SK-N-SH (cell line): ENCODE measurements around the gene TMEM63B. TPM values are rescaled to one million over a fixed set of nuclear protein-coding genes. Genes with fewer than 3 reads are reported as not detected.

Experiments used
- CTCF ChIA-PET: fragments of 300-600, 350-600 bp; formaldehyde crosslinking; extraction: SDS; loops from one replicate; lab custom pipeline; 2021; lab: Yijun Ruan, JAX
- POLR2A ChIA-PET: fragments of 350-600 bp; sonication (Branson Sonifier 250); formaldehyde crosslinking; extraction: SDS; loops from one replicate; lab custom pipeline; 2020; ENCODE audit warnings: antibody characterized with exemption, inconsistent platforms; lab: Yijun Ruan, JAX
- DNase-seq: peaks from one replicate; pipeline ENCODE4 v3.0.0; 2012
- H2AFZ ChIP-seq: fragments of 200-600 bp; sonication (generic); 2 replicates; pipeline ENCODE4 v1.8.1; 2016; ENCODE audit warnings: antibody characterized with exemption, mild to moderate bottlenecking, low read depth
- H3F3A ChIP-seq: fragments of 200-600 bp; sonication (generic); replicated peaks from 2 replicates; pipeline ENCODE3; 2016; ENCODE audit warnings: antibody characterized with exemption, mild to moderate bottlenecking; ENCODE audit not compliant: insufficient read depth
- H3K27ac ChIP-seq, 2 experiments: fragments of 200-500 bp in 1 of 2; fragments of 200-600 bp in 1 of 2; sonication (Bioruptor generic) in 1 of 2; sonication (generic), shearing (Covaris generic) in 1 of 2; 2 replicates each; pipeline versions ENCODE4 v1.5.1 to v1.6.1; 2014 to 2016; ENCODE audit warnings: low read depth in 2 of 2, inconsistent platforms in 1 of 2, low read length in 1 of 2, mild to moderate bottlenecking in 1 of 2, mixed read lengths in 1 of 2
- H3K27me3 ChIP-seq: fragments of 200-600 bp; sonication (generic), shearing (Covaris generic); 2 replicates; pipeline ENCODE4 v1.6.1; 2016; ENCODE audit warnings: mixed run types; ENCODE audit not compliant: insufficient read depth
- H3K36me3 ChIP-seq, 2 experiments: fragments of 200-500 bp in 1 of 2; fragments of 200-600 bp in 1 of 2; sonication (Bioruptor generic) in 1 of 2; sonication (generic) in 1 of 2; replicated peaks in 1 of 2; 2 replicates each; pipeline versions ENCODE3 to v1.5.1; 2014 to 2016; ENCODE audit warnings: low read length in 1 of 2, mild to moderate bottlenecking in 1 of 2; ENCODE audit not compliant: insufficient read depth in 2 of 2, control insufficient read depth in 1 of 2
- H3K4me1 ChIP-seq, 2 experiments: fragments of 200-500 bp in 1 of 2; fragments of 200-600 bp in 1 of 2; sonication (Bioruptor generic) in 1 of 2; sonication (generic), shearing (Covaris generic) in 1 of 2; 2 replicates each; pipeline versions ENCODE4 v1.5.1 to v1.6.1; 2014 to 2016; ENCODE audit warnings: low read depth in 1 of 2, low read length in 1 of 2, mixed run types in 1 of 2; ENCODE audit not compliant: insufficient read depth in 2 of 2, control insufficient read depth in 1 of 2
- H3K4me2 ChIP-seq: fragments of 200-600 bp; sonication (generic), shearing (Covaris generic); 2 replicates; pipeline ENCODE4 v1.6.1; 2017; ENCODE audit warnings: mixed run types
- H3K4me3 ChIP-seq, 2 experiments: fragments of 200-500 bp in 1 of 2; fragments of 200-600 bp in 1 of 2; sonication (Bioruptor generic) in 1 of 2; sonication (generic), shearing (Covaris generic) in 1 of 2; 2 replicates each; pipeline versions ENCODE4 v1.5.1 to v1.8.1; 2014 to 2016; ENCODE audit warnings: low read depth in 2 of 2, inconsistent platforms in 1 of 2, low read length in 1 of 2, mild to moderate bottlenecking in 1 of 2, mixed read lengths in 1 of 2, moderate library complexity in 1 of 2
- H3K79me2 ChIP-seq: fragments of 200-600 bp; sonication (generic); 2 replicates; pipeline ENCODE4 v1.8.1; 2017; ENCODE audit warnings: mild to moderate bottlenecking; ENCODE audit not compliant: insufficient read depth
- H3K9ac ChIP-seq: fragments of 200-600 bp; sonication (generic); 2 replicates; pipeline ENCODE4 v1.6.1; 2017; ENCODE audit warnings: mixed run types
- H3K9me2 ChIP-seq: fragments of 200-600 bp; sonication (generic); 2 replicates; pipeline ENCODE4 v1.6.1; 2017; ENCODE audit warnings: mixed run types
- H3K9me3 ChIP-seq: fragments of 200-600 bp; sonication (generic); 2 replicates; pipeline ENCODE4 v1.6.1; 2017; ENCODE audit warnings: mixed run types, mild to moderate bottlenecking, moderate library complexity
- H4K20me1 ChIP-seq: fragments of 200-600 bp; sonication (generic); 2 replicates; pipeline ENCODE4 v1.6.1; 2017; ENCODE audit warnings: mild to moderate bottlenecking, mixed run types; ENCODE audit not compliant: insufficient read depth
- EZH2phosphoT487 ChIP-seq: fragments of 200-600 bp; sonication (generic); IDR thresholded peaks from 2 replicates; pipeline ENCODE4 v1.6.1; 2017; ENCODE audit warnings: low read depth, mixed run types, mild to moderate bottlenecking, antibody characterized with exemption, moderate library complexity, borderline replicate concordance
- FOSL2 ChIP-seq: IDR thresholded peaks from 2 replicates; pipeline ENCODE4 v1.4.0; 2012; ENCODE audit warnings: low read depth, mild to moderate bottlenecking, moderate library complexity, borderline replicate concordance
- FOXM1 ChIP-seq: IDR thresholded peaks from 2 replicates; pipeline ENCODE4 v1.4.0; 2012; ENCODE audit warnings: low read depth, mild to moderate bottlenecking
- GABPA ChIP-seq: IDR thresholded peaks from 2 replicates; pipeline ENCODE4 v1.4.0; 2012; ENCODE audit warnings: low read depth, mild to moderate bottlenecking
- GATA2 ChIP-seq: sonication (generic); formaldehyde crosslinking; IDR thresholded peaks from 2 replicates; pipeline ENCODE4 v1.5.0; 2020; ENCODE audit warnings: mild to moderate bottlenecking, missing genetic modification reagents
- JUND ChIP-seq: IDR thresholded peaks from 2 replicates; pipeline ENCODE4 v1.4.0; 2012
- MEF2A ChIP-seq: IDR thresholded peaks from 2 replicates; pipeline ENCODE4 v1.4.0; 2012; ENCODE audit warnings: low read depth, borderline replicate concordance
- MXI1 ChIP-seq: IDR thresholded peaks from 2 replicates; pipeline ENCODE4 v1.6.1; 2012; ENCODE audit warnings: mild to moderate bottlenecking, low read depth, low read length, improper control_type of control experiment
- NRF1 ChIP-seq: IDR thresholded peaks from 2 replicates; pipeline ENCODE4 v1.6.1; 2012; ENCODE audit warnings: low read depth, mild to moderate bottlenecking, low read length
- SIN3A ChIP-seq: IDR thresholded peaks from 2 replicates; pipeline ENCODE4 v1.6.1; 2012; ENCODE audit warnings: low read depth, mild to moderate bottlenecking, low read length, moderate library complexity, borderline replicate concordance
- WGBS: methylation state at CpG from one replicate; pipeline ENCODE4 v1.1.6; 2017; ENCODE audit warnings: low lambda C conversion rate; 5-methylcytosine and 5-hydroxymethylcytosine counted together
- polyA plus RNA-seq, 3 experiments: library from polyadenylated mRNA; depleted of rRNA; stranded (reverse); fragments of >200 nt; gene quantifications; 2 replicates each; pipeline ENCODE4 v1.2.3, GENCODE V29; 2012
- TF ChIP-seq, protein P1 (sequence below): IDR thresholded peaks from 2 replicates; pipeline ENCODE4 v1.6.1; 2012; ENCODE audit warnings: mild to moderate bottlenecking, low read depth, low read length, moderate library complexity
- TF ChIP-seq, protein P2 (sequence below): IDR thresholded peaks from 2 replicates; pipeline ENCODE4 v1.4.0; 2012; ENCODE audit warnings: low read depth, borderline replicate concordance
- TF ChIP-seq, protein P3 (sequence below): fragments of 200-600 bp; sonication (generic); IDR thresholded peaks from 2 replicates; pipeline ENCODE4 v1.6.1; 2017; ENCODE audit warnings: antibody characterized with exemption, mild to moderate bottlenecking, moderate library complexity
- TF ChIP-seq, protein P4 (sequence below): IDR thresholded peaks from 2 replicates; pipeline ENCODE4 v1.4.0; 2012; ENCODE audit warnings: low read depth

TMEM63B gene
- polyA plus RNA-seq, 1 of the 3 experiments (the other 2 are of a cell fraction), result 52.7 TPM

DNA sequence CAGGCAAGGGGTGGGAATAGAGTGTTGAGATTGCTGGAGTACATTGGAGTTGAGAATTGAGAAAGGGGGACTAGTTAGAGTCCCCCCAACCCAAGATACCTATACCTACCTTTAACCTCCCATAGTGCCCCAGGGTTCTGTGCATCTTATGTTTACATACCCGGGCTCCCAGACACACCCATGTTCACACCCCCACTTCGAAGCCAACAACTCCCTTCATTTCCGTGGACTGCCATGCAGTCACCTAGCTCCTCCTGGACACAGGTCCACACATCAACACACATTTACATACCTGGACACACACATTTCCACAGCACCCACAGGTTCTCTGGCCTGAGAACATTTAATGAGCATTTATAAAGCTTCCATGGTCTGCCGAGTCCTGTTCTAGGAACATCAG lies 5.1 kb downstream of the TMEM63B start:
- H3K4me3 ChIP-seq, result no peak overlapping the region
- POLR2A ChIA-PET, result no interaction called here
- H2AFZ ChIP-seq, result no peak overlapping the region
- TF ChIP-seq MXI1 (no peak), GABPA (no peak), NRF1 (no peak), EZH2phosphoT487 (no peak), FOSL2 (no peak), GATA2 (no peak), FOXM1 (no peak), SIN3A (no peak), JUND (no peak), MEF2A (no peak)
- TF ChIP-seq, protein P1, sequence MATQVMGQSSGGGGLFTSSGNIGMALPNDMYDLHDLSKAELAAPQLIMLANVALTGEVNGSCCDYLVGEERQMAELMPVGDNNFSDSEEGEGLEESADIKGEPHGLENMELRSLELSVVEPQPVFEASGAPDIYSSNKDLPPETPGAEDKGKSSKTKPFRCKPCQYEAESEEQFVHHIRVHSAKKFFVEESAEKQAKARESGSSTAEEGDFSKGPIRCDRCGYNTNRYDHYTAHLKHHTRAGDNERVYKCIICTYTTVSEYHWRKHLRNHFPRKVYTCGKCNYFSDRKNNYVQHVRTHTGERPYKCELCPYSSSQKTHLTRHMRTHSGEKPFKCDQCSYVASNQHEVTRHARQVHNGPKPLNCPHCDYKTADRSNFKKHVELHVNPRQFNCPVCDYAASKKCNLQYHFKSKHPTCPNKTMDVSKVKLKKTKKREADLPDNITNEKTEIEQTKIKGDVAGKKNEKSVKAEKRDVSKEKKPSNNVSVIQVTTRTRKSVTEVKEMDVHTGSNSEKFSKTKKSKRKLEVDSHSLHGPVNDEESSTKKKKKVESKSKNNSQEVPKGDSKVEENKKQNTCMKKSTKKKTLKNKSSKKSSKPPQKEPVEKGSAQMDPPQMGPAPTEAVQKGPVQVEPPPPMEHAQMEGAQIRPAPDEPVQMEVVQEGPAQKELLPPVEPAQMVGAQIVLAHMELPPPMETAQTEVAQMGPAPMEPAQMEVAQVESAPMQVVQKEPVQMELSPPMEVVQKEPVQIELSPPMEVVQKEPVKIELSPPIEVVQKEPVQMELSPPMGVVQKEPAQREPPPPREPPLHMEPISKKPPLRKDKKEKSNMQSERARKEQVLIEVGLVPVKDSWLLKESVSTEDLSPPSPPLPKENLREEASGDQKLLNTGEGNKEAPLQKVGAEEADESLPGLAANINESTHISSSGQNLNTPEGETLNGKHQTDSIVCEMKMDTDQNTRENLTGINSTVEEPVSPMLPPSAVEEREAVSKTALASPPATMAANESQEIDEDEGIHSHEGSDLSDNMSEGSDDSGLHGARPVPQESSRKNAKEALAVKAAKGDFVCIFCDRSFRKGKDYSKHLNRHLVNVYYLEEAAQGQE, result no peak
- TF ChIP-seq, protein P2, sequence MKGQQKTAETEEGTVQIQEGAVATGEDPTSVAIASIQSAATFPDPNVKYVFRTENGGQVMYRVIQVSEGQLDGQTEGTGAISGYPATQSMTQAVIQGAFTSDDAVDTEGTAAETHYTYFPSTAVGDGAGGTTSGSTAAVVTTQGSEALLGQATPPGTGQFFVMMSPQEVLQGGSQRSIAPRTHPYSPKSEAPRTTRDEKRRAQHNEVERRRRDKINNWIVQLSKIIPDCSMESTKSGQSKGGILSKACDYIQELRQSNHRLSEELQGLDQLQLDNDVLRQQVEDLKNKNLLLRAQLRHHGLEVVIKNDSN, result no peak
- TF ChIP-seq, protein P3, sequence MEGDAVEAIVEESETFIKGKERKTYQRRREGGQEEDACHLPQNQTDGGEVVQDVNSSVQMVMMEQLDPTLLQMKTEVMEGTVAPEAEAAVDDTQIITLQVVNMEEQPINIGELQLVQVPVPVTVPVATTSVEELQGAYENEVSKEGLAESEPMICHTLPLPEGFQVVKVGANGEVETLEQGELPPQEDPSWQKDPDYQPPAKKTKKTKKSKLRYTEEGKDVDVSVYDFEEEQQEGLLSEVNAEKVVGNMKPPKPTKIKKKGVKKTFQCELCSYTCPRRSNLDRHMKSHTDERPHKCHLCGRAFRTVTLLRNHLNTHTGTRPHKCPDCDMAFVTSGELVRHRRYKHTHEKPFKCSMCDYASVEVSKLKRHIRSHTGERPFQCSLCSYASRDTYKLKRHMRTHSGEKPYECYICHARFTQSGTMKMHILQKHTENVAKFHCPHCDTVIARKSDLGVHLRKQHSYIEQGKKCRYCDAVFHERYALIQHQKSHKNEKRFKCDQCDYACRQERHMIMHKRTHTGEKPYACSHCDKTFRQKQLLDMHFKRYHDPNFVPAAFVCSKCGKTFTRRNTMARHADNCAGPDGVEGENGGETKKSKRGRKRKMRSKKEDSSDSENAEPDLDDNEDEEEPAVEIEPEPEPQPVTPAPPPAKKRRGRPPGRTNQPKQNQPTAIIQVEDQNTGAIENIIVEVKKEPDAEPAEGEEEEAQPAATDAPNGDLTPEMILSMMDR, result no peak
- TF ChIP-seq, protein P4, sequence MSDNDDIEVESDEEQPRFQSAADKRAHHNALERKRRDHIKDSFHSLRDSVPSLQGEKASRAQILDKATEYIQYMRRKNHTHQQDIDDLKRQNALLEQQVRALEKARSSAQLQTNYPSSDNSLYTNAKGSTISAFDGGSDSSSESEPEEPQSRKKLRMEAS, result no peak
- TF ChIP-seq, all 33 proteins: peak for 0
- H3K4me1 ChIP-seq, result peaks cover 4 to 17% of the 10 kb centered on the region in 2 experiments; a peak in 1 of 4 replicates
- no peak overlapping the region for H3K27ac ChIP-seq
- H3K36me3 ChIP-seq, result peaks cover 0 to 16% of the 10 kb centered on the region in 2 experiments
- WGBS, result 86% methylated on average over 4 of the region's 4 CpGs
- peaks cover 3% of the 10 kb centered on the region for H3F3A ChIP-seq
- no peaks in the 10 kb centered on the region for H3K9me2 ChIP-seq
- CTCF ChIA-PET, result interaction anchor here (0.8 to 3.9 kb wide), 9 partner anchors 18 to 524 kb away, joined by 3 to 18 read pairs (median 4); no protein-coding TSS in a partner anchor
- no peak for DNase-seq
- H4K20me1 ChIP-seq, result peaks cover 5% of the 10 kb centered on the region; the same call in 1 of the 2 replicates
- no peaks in the 10 kb centered on the region for H3K9me3 ChIP-seq
- no peaks in the 10 kb centered on the region for H3K27me3 ChIP-seq
- H3K4me2 ChIP-seq, result no peak overlapping the region
- H3K79me2 ChIP-seq, result peaks cover 41% of the 10 kb centered on the region
- no peak overlapping the region for H3K9ac ChIP-seq
